Measurements from ENCODE around the gene SH3GLB2. TPM values are rescaled to one million over a fixed set of nuclear protein-coding genes. Genes with fewer than 3 reads are reported as not detected.

SH3GLB2 gene
- total and polyA plus RNA-seq, 2 of the 8 experiments (the other 6 are each of a cell fraction or from before 2014, with no cell fraction given), result 52.7 to 79.9 TPM

DNA sequence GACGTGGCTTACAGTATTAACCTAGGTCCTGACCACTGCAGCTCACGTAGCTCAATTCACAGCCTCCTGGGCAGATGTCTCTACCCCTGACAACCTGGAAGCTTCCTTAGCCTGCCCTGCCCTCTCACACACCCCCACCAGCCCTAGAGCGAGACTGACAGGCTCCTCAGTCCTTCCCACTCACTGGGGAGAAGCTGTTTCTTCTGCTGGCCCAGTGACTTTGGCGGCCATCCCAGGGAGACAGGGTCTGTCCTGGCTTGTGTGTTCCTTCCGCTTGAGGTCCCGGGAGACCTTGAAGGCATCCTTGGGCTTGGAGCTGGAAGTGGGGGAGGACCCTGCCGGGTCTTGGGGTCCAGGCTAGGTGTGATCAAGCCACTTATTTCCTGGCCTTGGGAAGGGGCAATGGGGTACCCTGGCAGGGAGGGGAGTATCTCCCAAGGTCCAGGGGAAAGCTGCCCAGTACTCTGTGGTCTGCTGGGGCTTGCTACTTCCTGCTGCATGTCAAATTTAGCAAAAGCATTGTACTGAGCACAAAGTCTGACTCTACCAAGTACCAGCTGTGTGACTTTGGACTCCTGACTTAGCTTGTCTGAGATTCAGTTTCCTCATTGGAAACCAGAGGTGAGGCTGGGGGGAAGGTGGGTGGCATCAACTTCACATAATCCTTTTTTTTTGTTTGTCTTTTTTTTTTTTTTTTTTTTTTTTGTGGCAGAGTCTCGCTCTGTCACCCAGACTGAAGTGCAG, 10.2 kb upstream of the SH3GLB2 start:
- ChIA-PET POLR2A (ENCODE audit: partially characterized antibody) (interaction anchor here (0.6 to 1.7 kb wide), 5 partner anchors 9 to 615 kb away, joined by 3 to 8 read pairs (median 3); no protein-coding TSS in a partner anchor), CTCF (ENCODE audit: partially characterized antibody) (interaction anchor here (0.7 to 2.7 kb wide), 4 partner anchors 10 to 32 kb away, joined by 3 to 12 read pairs (median 7); partner anchors contain the start of gene SH3GLB2)
- no peak overlapping the region for H2BK120ac ChIP-seq (replicated peaks; ENCODE audit: low read depth, low read length)
- peaks cover 0 to 10% (median 5%) of the 10 kb centered on the region in 4 experiments; a peak in 5 of 7 replicates for H3K4me1 ChIP-seq (replicated peaks in 1 of 4; ENCODE audit: control insufficient read depth in 3 of 4, insufficient read depth in 4 of 4, low read length in 3 of 4)
- no peak overlapping the region for H4K91ac ChIP-seq (replicated peaks; ENCODE audit: insufficient read length, low read length)
- H2AFZ ChIP-seq (ENCODE audit: low read length), result no peak overlapping the region
- H3K23me2 ChIP-seq (ENCODE audit: low read depth, low read length), result peaks cover 7% of the 10 kb centered on the region
- no peak overlapping the region for H2BK12ac ChIP-seq (ENCODE audit: low read depth, low read length)
- H4K5ac ChIP-seq (ENCODE audit: insufficient read length, low read depth, low read length), result no peak overlapping the region
- H3K27ac ChIP-seq (ENCODE audit: low read depth, low read length), result no peak overlapping the region
- H3K23ac ChIP-seq (ENCODE audit: insufficient read length), result no peak overlapping the region
- H2BK20ac ChIP-seq (ENCODE audit: low read length), result no peak overlapping the region
- H4K20me1 ChIP-seq (replicated peaks in 1 of 2; ENCODE audit: control insufficient read depth in 1 of 2, insufficient read depth in 2 of 2, low read length in 2 of 2), result peaks cover 0 to 5% of the 10 kb centered on the region in 2 experiments
- H2BK5ac ChIP-seq (ENCODE audit: low read depth, low read length), result no peak overlapping the region; the same call in 1 of the 2 replicates
- H2BK15ac ChIP-seq (ENCODE audit: low read length), result no peak overlapping the region
- no peak overlapping the region for H2AK5ac ChIP-seq (ENCODE audit: low read depth, low read length)
- H3K27me3 ChIP-seq (replicated peaks in 1 of 4; ENCODE audit: control insufficient read depth in 3 of 4, extremely low read depth in 1 of 4, insufficient read depth in 3 of 4, low read length in 3 of 4), result no peaks in the 10 kb centered on the region
- no peak overlapping the region; a peak in 1 of 8 replicates for H3K4me3 ChIP-seq (ENCODE audit: extremely low read depth in 1 of 4, insufficient read depth in 2 of 4, low read depth in 3 of 4, low read length in 4 of 4)
- H3K4ac ChIP-seq (replicated peaks; ENCODE audit: insufficient read length, low read depth, low read length), result no peak overlapping the region
- H3K18ac ChIP-seq (ENCODE audit: extremely low read depth, low read length), result no peak overlapping the region
- H3K36me3 ChIP-seq (ENCODE audit: control insufficient read depth in 2 of 4, insufficient read depth in 4 of 4, low read length in 3 of 4), result peaks cover 0 to 15% (median 7%) of the 10 kb centered on the region in 4 experiments; a peak in 4 of 8 replicates
- no peak overlapping the region for H3K14ac ChIP-seq (ENCODE audit: insufficient read length)
- H3K79me2 ChIP-seq (ENCODE audit: control insufficient read depth in 1 of 2, insufficient read depth in 2 of 2, low read length in 2 of 2), result peaks cover 0 to 23% of the 10 kb centered on the region in 2 experiments; a peak in 2 of 4 replicates
- DNase-seq (ENCODE audit: low read depth in 1 of 2, low spot score in 2 of 2) (no peak), FAIRE-seq (no peak)
- H3K9me3 ChIP-seq (ENCODE audit: insufficient read depth in 2 of 2, low read depth in 1 of 2, low read length in 1 of 2), result no peaks in the 10 kb centered on the region
- H3K79me1 ChIP-seq (ENCODE audit: low read depth, low read length), result peaks cover 7% of the 10 kb centered on the region
- H4K8ac ChIP-seq (ENCODE audit: extremely low read depth, insufficient read depth, low read length), result no peak overlapping the region
- H3K4me2 ChIP-seq (ENCODE audit: insufficient read depth in 1 of 2, low read depth in 2 of 2, low read length in 2 of 2), result peak overlapping the region in 1 of 2 experiments; percentile 78; a peak in 1 of 4 replicates
- no peak overlapping the region for H3K56ac ChIP-seq (replicated peaks; ENCODE audit: insufficient read length, low read depth, low read length)
- 92% methylated on average over 7 of the region's 8 CpGs; no CpG with 5 or more reads in 1 of the 2 experiments for WGBS, 2 experiments (ENCODE audit: extremely low coverage in 1 of 2, insufficient coverage in 1 of 2, insufficient read length in 1 of 2, insufficient replicate concordance in 2 of 2, low coverage in 1 of 2, low lambda C conversion rate in 2 of 2, missing lambda C conversion rate in 1 of 2)
- no peak overlapping the region for H3K9ac ChIP-seq (replicated peaks in 1 of 4; ENCODE audit: extremely low read depth in 1 of 4, low read depth in 3 of 4, low read length in 3 of 4)
- TF ChIP-seq JUND (IDR thresholded peaks at IDR 0.05; ENCODE audit: low read length), result no peak
- TF ChIP-seq, protein P1, sequence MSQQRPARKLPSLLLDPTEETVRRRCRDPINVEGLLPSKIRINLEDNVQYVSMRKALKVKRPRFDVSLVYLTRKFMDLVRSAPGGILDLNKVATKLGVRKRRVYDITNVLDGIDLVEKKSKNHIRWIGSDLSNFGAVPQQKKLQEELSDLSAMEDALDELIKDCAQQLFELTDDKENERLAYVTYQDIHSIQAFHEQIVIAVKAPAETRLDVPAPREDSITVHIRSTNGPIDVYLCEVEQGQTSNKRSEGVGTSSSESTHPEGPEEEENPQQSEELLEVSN (IDR thresholded peaks at IDR 0.05), result no peak
- no peak for TF ChIP-seq SAP30 (IDR thresholded peaks at IDR 0.05; ENCODE audit: insufficient read depth, insufficient replicate concordance, low read length)
- no peak for TF ChIP-seq SIN3A (conservative IDR thresholded peaks at IDR 0.05 in 1 of 2, IDR thresholded peaks at IDR 0.05 in 1 of 2; ENCODE audit: low read depth in 1 of 2, low read length in 2 of 2)
- TF ChIP-seq SIX5 (IDR thresholded peaks at IDR 0.05; ENCODE audit: low read depth, low read length), result no peak
- TF ChIP-seq GABPA (IDR thresholded peaks at IDR 0.05; ENCODE audit: borderline replicate concordance, insufficient read depth, low read length), result no peak
- TF ChIP-seq HDAC6 (IDR thresholded peaks at IDR 0.05; ENCODE audit: low read depth, low read length), result no peak
- TF ChIP-seq POLR2A (IDR thresholded peaks at IDR 0.05; ENCODE audit: control extremely low read depth in 1 of 2, low read depth in 2 of 2, low read length in 2 of 2), result no peak
- no peak for TF ChIP-seq SUZ12 (IDR thresholded peaks at IDR 0.05; ENCODE audit: low read length)
- no peak for TF ChIP-seq BCL11A (IDR thresholded peaks at IDR 0.05; ENCODE audit: low read depth in 2 of 2, low read length in 2 of 2)
- TF ChIP-seq TAF1 (IDR thresholded peaks at IDR 0.05; ENCODE audit: low read depth, low read length), result no peak
